ENCODE data around the gene CHD2.

- TF ChIP-seq, protein P1, sequence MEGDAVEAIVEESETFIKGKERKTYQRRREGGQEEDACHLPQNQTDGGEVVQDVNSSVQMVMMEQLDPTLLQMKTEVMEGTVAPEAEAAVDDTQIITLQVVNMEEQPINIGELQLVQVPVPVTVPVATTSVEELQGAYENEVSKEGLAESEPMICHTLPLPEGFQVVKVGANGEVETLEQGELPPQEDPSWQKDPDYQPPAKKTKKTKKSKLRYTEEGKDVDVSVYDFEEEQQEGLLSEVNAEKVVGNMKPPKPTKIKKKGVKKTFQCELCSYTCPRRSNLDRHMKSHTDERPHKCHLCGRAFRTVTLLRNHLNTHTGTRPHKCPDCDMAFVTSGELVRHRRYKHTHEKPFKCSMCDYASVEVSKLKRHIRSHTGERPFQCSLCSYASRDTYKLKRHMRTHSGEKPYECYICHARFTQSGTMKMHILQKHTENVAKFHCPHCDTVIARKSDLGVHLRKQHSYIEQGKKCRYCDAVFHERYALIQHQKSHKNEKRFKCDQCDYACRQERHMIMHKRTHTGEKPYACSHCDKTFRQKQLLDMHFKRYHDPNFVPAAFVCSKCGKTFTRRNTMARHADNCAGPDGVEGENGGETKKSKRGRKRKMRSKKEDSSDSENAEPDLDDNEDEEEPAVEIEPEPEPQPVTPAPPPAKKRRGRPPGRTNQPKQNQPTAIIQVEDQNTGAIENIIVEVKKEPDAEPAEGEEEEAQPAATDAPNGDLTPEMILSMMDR (conservative IDR thresholded peaks at IDR 0.05 in 1 of 2, IDR thresholded peaks at IDR 0.05 in 1 of 2; ENCODE audit: extremely low read depth in 1 of 2, insufficient read depth in 1 of 2, low read depth in 1 of 2, low read length in 2 of 2): peak; percentile 75 to 87
- TF ChIP-seq EZH2 (IDR thresholded peaks at IDR 0.05; ENCODE audit: borderline replicate concordance, low read length): no peak
Observed at GRCh38 chr15:92917598-92918407, 17.7 kb downstream of the CHD2 start.
